ENCODE measurements around the gene COG4. TPM values are rescaled to one million over a fixed set of nuclear protein-coding genes. Genes with fewer than 3 reads are reported as not detected.

COG4 gene
- total RNA-seq, 1 experiment from 2014 or later: 54.2 TPM

GRCh38 chr16:70480127-70481105 lies 42.9 kb downstream of the COG4 start:
- H3K4me3 ChIP-seq (replicated peaks in 1 of 2; ENCODE audit: low read depth in 1 of 2, low read length in 2 of 2): no peak overlapping the region
- H3K79me2 ChIP-seq (ENCODE audit: insufficient read depth, low read length): no peaks in the 10 kb centered on the region
- H4K20me1 ChIP-seq (ENCODE audit: insufficient read depth): no peaks in the 10 kb centered on the region
- ATAC-seq (no peak), DNase-seq (ENCODE audit: low read depth, low spot score) (no peak)
- RAD21 ChIA-PET (ENCODE audit: low non-redundant PET in 1 of 2, low total read pairs in 2 of 2, uncharacterized antibody in 2 of 2, unreplicated experiment in 2 of 2): no interaction called here
- no TSS peak for BruUV-seq (replicated peaks)
- H3K9ac ChIP-seq (ENCODE audit: low read length): no peak overlapping the region
- H3K4me2 ChIP-seq (ENCODE audit: low read length): no peak overlapping the region
- CTCF ChIA-PET: interaction anchor here (0.8 kb wide), 1 partner anchor 10 kb away, joined by 3 read pairs; no protein-coding TSS in a partner anchor
- H3K36me3 ChIP-seq (ENCODE audit: control insufficient read depth in 1 of 2, insufficient read depth in 2 of 2, low read length in 2 of 2): peaks cover 0 to 3% of the 10 kb centered on the region in 2 experiments; a peak in 1 of 4 replicates
- POLR2A ChIA-PET: no interaction called here
- peaks cover 19 to 28% of the 10 kb centered on the region in 2 experiments for H3K4me1 ChIP-seq (ENCODE audit: control insufficient read depth in 1 of 2, insufficient read depth in 2 of 2, low read length in 2 of 2)
- H3K27me3 ChIP-seq (ENCODE audit: insufficient read depth, low read length): no peaks in the 10 kb centered on the region
- no peak overlapping the region for H3K27ac ChIP-seq (ENCODE audit: low read depth, low read length)
- H3K9me3 ChIP-seq (ENCODE audit: control insufficient read depth in 1 of 2, insufficient read depth in 1 of 2, low read depth in 1 of 2, low read length in 2 of 2): no peaks in the 10 kb centered on the region
- intact Hi-C loops (cut with micrococcal nuclease): no loop called here
- no peak for TF ChIP-seq TCF7L2 (IDR thresholded peaks at IDR 0.05; ENCODE audit: borderline replicate concordance, extremely low read depth, insufficient read depth, insufficient read length)
- TF ChIP-seq CEBPB (IDR thresholded peaks at IDR 0.05; ENCODE audit: low read depth): no peak
- no peak for TF ChIP-seq POLR2AphosphoS5 (IDR thresholded peaks at IDR 0.05; ENCODE audit: low read depth, low read length)
- no peak for TF ChIP-seq ZNF274 (IDR thresholded peaks at IDR 0.05; ENCODE audit: low read depth, low read length)
- no peak for TF ChIP-seq YY1 (IDR thresholded peaks at IDR 0.05; ENCODE audit: extremely low read depth, insufficient replicate concordance, low read depth, low read length)
- no peak for TF ChIP-seq ZBTB33 (IDR thresholded peaks at IDR 0.05; ENCODE audit: extremely low read depth, insufficient replicate concordance, low read length)
- TF ChIP-seq RAD21 (IDR thresholded peaks at IDR 0.05; ENCODE audit: low read depth): no peak
- TF ChIP-seq ELF1 (IDR thresholded peaks at IDR 0.05; ENCODE audit: borderline replicate concordance, low read depth): no peak
- H2AFZ ChIP-seq (ENCODE audit: low read depth, low read length, poor library complexity, severe bottlenecking): no peak overlapping the region
- H3K9me2 ChIP-seq (ENCODE audit: insufficient read depth): no peaks in the 10 kb centered on the region
